GM12878 (cell line): Measurements from ENCODE around the gene BCAT1. TPM values are rescaled to one million over a fixed set of nuclear protein-coding genes. Genes with fewer than 3 reads are reported as not detected.

ENCODE experiments used
- ATAC-seq: fragments of 200-7000 bp; cut with Tn5 transposase; 3 replicates; pipeline ENCODE4 v1.9.1; 2020; ENCODE audit warnings: mild to moderate bottlenecking, moderate library complexity
- BruUV-seq: library from RNA; stranded (reverse); fragments of 400-500 nt; replicated peaks from 2 replicates; lab custom pipeline; 2021; lab: Mats Ljungman, UMichigan
- CTCF ChIA-PET: fragments of 300-600 bp; sonication (Branson Sonifier 250); formaldehyde crosslinking; extraction: SDS; loops from one replicate; lab custom pipeline; 2021; ENCODE audit warnings: inconsistent platforms; lab: Yijun Ruan, JAX
- POLR2A ChIA-PET: fragments of 350-600 bp; formaldehyde crosslinking; extraction: SDS; loops from one replicate; lab custom pipeline; 2021; ENCODE audit warnings: inconsistent platforms; lab: Charles Lee
- RAD21 ChIA-PET: fragments of 300-600 bp; sonication (Branson Sonifier 250); formaldehyde crosslinking; loops from one replicate; lab custom pipeline; 2023; ENCODE audit warnings: antibody characterized with exemption; ENCODE audit not compliant: unreplicated experiment; lab: Charles Lee
- SMC1A ChIA-PET: fragments of 300-600 bp; sonication (Branson Sonifier 250); formaldehyde crosslinking; loops from one replicate; lab custom pipeline; 2023; ENCODE audit not compliant: unreplicated experiment, uncharacterized antibody; lab: Charles Lee
- DNase-seq: peaks from one replicate; pipeline ENCODE4 v3.0.0-alpha.2; 2011; ENCODE audit warnings: low read depth, low spot score
- FAIRE-seq: peaks from 3 replicates; lab custom pipeline; 2011; peaks lifted over from hg19 to GRCh38; lab: Jason Lieb, UNC
- H2AFZ ChIP-seq: 2 replicates; pipeline ENCODE4 v1.6.0; 2011; ENCODE audit warnings: low read depth, low read length, control low read depth; ENCODE audit not compliant: control insufficient read depth
- H3K27ac ChIP-seq: 2 replicates; pipeline ENCODE4 v1.5.1; 2011; ENCODE audit warnings: control low read depth; ENCODE audit not compliant: control insufficient read depth, insufficient read depth
- H3K27me3 ChIP-seq, 2 experiments: replicated peaks in 1 of 2; 2 replicates each; pipeline versions ENCODE4 v1.6.0 to v1.6.1; 2011; ENCODE audit warnings: low read length in 1 of 2; ENCODE audit not compliant: control insufficient read depth in 2 of 2, insufficient read depth in 2 of 2
- H3K36me3 ChIP-seq, 2 experiments: 2 replicates each; pipeline ENCODE4 v1.5.1; 2011; ENCODE audit warnings: low read length in 1 of 2; ENCODE audit not compliant: control insufficient read depth in 2 of 2, insufficient read depth in 2 of 2
- H3K4me1 ChIP-seq: 2 replicates; pipeline ENCODE4 v1.6.1; 2011; ENCODE audit warnings: mild to moderate bottlenecking, low read length, moderate library complexity, mixed read lengths; ENCODE audit not compliant: control insufficient read depth, insufficient read depth
- H3K4me2 ChIP-seq: 2 replicates; pipeline ENCODE4 v1.6.0; 2011; ENCODE audit warnings: control low read depth; ENCODE audit not compliant: control insufficient read depth, insufficient read depth
- H3K4me3 ChIP-seq: fragments of 200-600 bp; sonication (generic); 2 replicates; pipeline ENCODE4 v1.5.1; 2016
- H3K79me2 ChIP-seq: 2 replicates; pipeline ENCODE4 v1.6.0; 2011; ENCODE audit warnings: low read length; ENCODE audit not compliant: control insufficient read depth, insufficient read depth
- H3K9ac ChIP-seq: 2 replicates; pipeline ENCODE4 v1.8.0; 2011; ENCODE audit warnings: low read length, control low read depth, mixed read lengths; ENCODE audit not compliant: control insufficient read depth, insufficient read depth
- H3K9me3 ChIP-seq: replicated peaks from 3 replicates; pipeline ENCODE4 v1.5.1; 2011; ENCODE audit warnings: mild to moderate bottlenecking, low read length; ENCODE audit not compliant: control insufficient read depth, insufficient read depth
- H4K20me1 ChIP-seq: 2 replicates; pipeline ENCODE4 v1.6.0; 2011; ENCODE audit not compliant: control insufficient read depth, insufficient read depth
- FOXK2 ChIP-seq: fragments of 450-650 bp; IDR thresholded peaks from 2 replicates; pipeline ENCODE4 v1.6.1; 2017; ENCODE audit warnings: mild to moderate bottlenecking, moderate library complexity
- HDAC6 ChIP-seq: fragments of 200-600 bp; sonication (generic); IDR thresholded peaks from one replicate; pipeline ENCODE4 v1.8.0; 2017; ENCODE audit warnings: antibody characterized with exemption; ENCODE audit not compliant: unreplicated experiment
- NR2C2 ChIP-seq: IDR thresholded peaks from 2 replicates; pipeline ENCODE4 v1.6.1; 2011; ENCODE audit warnings: borderline replicate concordance, low read depth; ENCODE audit not compliant: control insufficient read depth, insufficient read length
- POLR2A ChIP-seq: IDR thresholded peaks from 2 replicates; pipeline ENCODE4 v1.6.1; 2011; ENCODE audit warnings: low read depth, mild to moderate bottlenecking, low read length
- POLR2AphosphoS5 ChIP-seq: IDR thresholded peaks from 2 replicates; pipeline ENCODE4 v1.6.1; 2011; ENCODE audit warnings: mild to moderate bottlenecking, low read length, inconsistent platforms
- POU2F2 ChIP-seq: IDR thresholded peaks from 3 replicates; pipeline ENCODE4 v1.6.1; 2011; ENCODE audit warnings: low read depth, mild to moderate bottlenecking, low read length, borderline replicate concordance
- RB1 ChIP-seq: fragments of 450-650 bp; formaldehyde crosslinking; IDR thresholded peaks from 2 replicates; pipeline ENCODE4 v1.6.1; 2017; ENCODE audit warnings: mild to moderate bottlenecking, borderline replicate concordance
- STAT3 ChIP-seq: IDR thresholded peaks from 2 replicates; pipeline ENCODE4 v1.6.1; 2011; ENCODE audit warnings: low read depth, low read length, improper control_type of control experiment
- YY1 ChIP-seq: IDR thresholded peaks from 2 replicates; pipeline ENCODE4 v1.6.1; 2011; ENCODE audit warnings: low read depth, mild to moderate bottlenecking, low read length
- WGBS: methylation state at CpG from one replicate; pipeline ENCODE4 v1.1.6; 2016; ENCODE audit warnings: low lambda C conversion rate; ENCODE audit not compliant: insufficient replicate concordance, insufficient coverage; ENCODE audit errors: missing lambda C conversion rate; 5-methylcytosine and 5-hydroxymethylcytosine counted together
- in situ Hi-C: fragments of 300-500 bp; cut with MboI; formaldehyde crosslinking; loops from 9 replicates; pipeline ENCODE4 v1.14.3; 2018; ENCODE audit warnings: mixed read lengths
- intact Hi-C: fragments of 100-400 bp; cut with micrococcal nuclease; formaldehyde crosslinking; loops from one replicate; pipeline ENCODE4 v1.14.2; 2022; ENCODE audit not compliant: unreplicated experiment
- polyA plus RNA-seq, 11 experiments: library from polyadenylated mRNA; depleted of rRNA in 4 of 11; unstranded in 6 of 11; stranded (reverse) in 5 of 11; fragments of >200 nt; fragmentation: Nextera tagmentation in 4 of 11; fragmentation: Illumina TruSeq in 1 of 11; extraction: Ambion mirVana in 4 of 11; extraction: Trizol in 1 of 11; gene quantifications; 1 replicate in 1 of 11; 2 replicates in 10 of 11; pipeline versions ENCODE4 v1.2.1 to v1.2.3, GENCODE V29; 2011 to 2016; ENCODE audit warnings: inconsistent platforms in 2 of 11, missing spikeins in 2 of 11, low read depth in 1 of 11
- total RNA-seq, 4 experiments: library from RNA; depleted of rRNA in 3 of 4; stranded (reverse); fragments of >200 nt in 3 of 4; fragmentation: Illumina TruSeq in 1 of 4; extraction: Trizol in 1 of 4; gene quantifications; 2 replicates each; pipeline versions ENCODE4 v1.2.1 to v1.2.3, GENCODE V29; 2013 to 2021
- TF ChIP-seq, protein P1 (sequence below): fragments of 450-650 bp; IDR thresholded peaks from 2 replicates; pipeline ENCODE4 v1.6.1; 2017; ENCODE audit warnings: mild to moderate bottlenecking, low read depth, inconsistent platforms; ENCODE audit not compliant: poor library complexity, severe bottlenecking
- TF ChIP-seq, protein P2 (sequence below): fragments of 450-650 bp; IDR thresholded peaks from 2 replicates; pipeline ENCODE4 v1.6.1; 2017; ENCODE audit warnings: mild to moderate bottlenecking
- TF ChIP-seq, protein P3 (sequence below): fragments of 150-350 bp; IDR thresholded peaks from 2 replicates; pipeline ENCODE4 v1.6.1; 2014; ENCODE audit warnings: mild to moderate bottlenecking, low read depth, low read length

BCAT1 gene
- total and polyA plus RNA-seq, 10 of the 15 experiments (the other 5 are each of a cell fraction or from before 2014, with no cell fraction given) = 26.2 to 187 (median 81.9) TPM

DNA sequence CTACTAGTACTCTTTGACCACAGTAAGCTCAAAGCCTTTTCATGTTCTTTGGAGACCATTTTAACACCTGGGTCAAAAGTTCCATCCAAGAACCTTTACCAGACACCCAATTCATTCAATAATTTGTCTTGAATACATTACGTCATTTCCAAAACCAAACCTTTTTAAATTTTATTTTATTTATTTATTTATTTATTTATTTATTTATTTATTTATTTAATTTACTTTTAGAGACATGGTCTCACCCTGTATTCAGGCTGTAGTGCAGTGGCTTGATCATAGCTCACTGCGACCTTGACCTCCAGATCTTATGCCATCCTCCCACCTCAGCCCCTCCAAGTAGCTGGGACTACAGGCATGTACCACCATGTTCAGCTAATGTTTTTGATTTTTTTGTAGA, 113.5 kb downstream of the BCAT1 start:
- SMC1A ChIA-PET = interaction anchor here (0.7 to 1.8 kb wide), 16 partner anchors 8 to 1630 kb away, joined by 3 to 10 read pairs (median 4); no protein-coding TSS in a partner anchor
- Histone ChIP-seq H3K4me1 (peaks cover 25% of the 10 kb centered on the region), H3K27me3 (no peaks in the 10 kb centered on the region), H3K36me3 (no peaks in the 10 kb centered on the region; a peak in 1 of 4 replicates), H3K4me3 (no peak overlapping the region), H2AFZ (no peak overlapping the region), H3K27ac (no peak overlapping the region), H3K9ac (no peak overlapping the region), H3K9me3 (no peaks in the 10 kb centered on the region; the same call in 1 of the 3 replicates), H3K79me2 (no peaks in the 10 kb centered on the region), H3K4me2 (no peak overlapping the region), H4K20me1 (no peaks in the 10 kb centered on the region)
- 100% methylated on average over 2 of the region's 2 CpGs for WGBS
- intact Hi-C loops (loop anchor here (5.0 to 10.0 kb wide), 7 partner anchors 38 to 723 kb away; a partner anchor contains a TSS), in situ Hi-C loops (loop anchor here (10.0 kb wide), 1 partner anchor 1631 kb away; no protein-coding TSS in a partner anchor)
- POLR2A ChIA-PET = no interaction called here
- DNase-seq (no peak), ATAC-seq (no peak), FAIRE-seq (no peak)
- CTCF ChIA-PET = interaction anchor here (0.6 to 1.9 kb wide), 18 partner anchors 9 to 822 kb away, joined by 3 to 8 read pairs (median 4); no protein-coding TSS in a partner anchor
- TF ChIP-seq YY1 (no peak), FOXK2 (no peak), POU2F2 (no peak), RB1 (no peak), HDAC6 (no peak), POLR2A (no peak), POLR2AphosphoS5 (no peak), STAT3 (no peak), NR2C2 (no peak)
- TF ChIP-seq, protein P1, sequence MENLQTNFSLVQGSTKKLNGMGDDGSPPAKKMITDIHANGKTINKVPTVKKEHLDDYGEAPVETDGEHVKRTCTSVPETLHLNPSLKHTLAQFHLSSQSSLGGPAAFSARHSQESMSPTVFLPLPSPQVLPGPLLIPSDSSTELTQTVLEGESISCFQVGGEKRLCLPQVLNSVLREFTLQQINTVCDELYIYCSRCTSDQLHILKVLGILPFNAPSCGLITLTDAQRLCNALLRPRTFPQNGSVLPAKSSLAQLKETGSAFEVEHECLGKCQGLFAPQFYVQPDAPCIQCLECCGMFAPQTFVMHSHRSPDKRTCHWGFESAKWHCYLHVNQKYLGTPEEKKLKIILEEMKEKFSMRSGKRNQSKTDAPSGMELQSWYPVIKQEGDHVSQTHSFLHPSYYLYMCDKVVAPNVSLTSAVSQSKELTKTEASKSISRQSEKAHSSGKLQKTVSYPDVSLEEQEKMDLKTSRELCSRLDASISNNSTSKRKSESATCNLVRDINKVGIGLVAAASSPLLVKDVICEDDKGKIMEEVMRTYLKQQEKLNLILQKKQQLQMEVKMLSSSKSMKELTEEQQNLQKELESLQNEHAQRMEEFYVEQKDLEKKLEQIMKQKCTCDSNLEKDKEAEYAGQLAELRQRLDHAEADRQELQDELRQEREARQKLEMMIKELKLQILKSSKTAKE = no peak
- TF ChIP-seq, protein P2, sequence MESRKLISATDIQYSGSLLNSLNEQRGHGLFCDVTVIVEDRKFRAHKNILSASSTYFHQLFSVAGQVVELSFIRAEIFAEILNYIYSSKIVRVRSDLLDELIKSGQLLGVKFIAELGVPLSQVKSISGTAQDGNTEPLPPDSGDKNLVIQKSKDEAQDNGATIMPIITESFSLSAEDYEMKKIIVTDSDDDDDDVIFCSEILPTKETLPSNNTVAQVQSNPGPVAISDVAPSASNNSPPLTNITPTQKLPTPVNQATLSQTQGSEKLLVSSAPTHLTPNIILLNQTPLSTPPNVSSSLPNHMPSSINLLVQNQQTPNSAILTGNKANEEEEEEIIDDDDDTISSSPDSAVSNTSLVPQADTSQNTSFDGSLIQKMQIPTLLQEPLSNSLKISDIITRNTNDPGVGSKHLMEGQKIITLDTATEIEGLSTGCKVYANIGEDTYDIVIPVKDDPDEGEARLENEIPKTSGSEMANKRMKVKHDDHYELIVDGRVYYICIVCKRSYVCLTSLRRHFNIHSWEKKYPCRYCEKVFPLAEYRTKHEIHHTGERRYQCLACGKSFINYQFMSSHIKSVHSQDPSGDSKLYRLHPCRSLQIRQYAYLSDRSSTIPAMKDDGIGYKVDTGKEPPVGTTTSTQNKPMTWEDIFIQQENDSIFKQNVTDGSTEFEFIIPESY = no peak
- TF ChIP-seq, protein P3, sequence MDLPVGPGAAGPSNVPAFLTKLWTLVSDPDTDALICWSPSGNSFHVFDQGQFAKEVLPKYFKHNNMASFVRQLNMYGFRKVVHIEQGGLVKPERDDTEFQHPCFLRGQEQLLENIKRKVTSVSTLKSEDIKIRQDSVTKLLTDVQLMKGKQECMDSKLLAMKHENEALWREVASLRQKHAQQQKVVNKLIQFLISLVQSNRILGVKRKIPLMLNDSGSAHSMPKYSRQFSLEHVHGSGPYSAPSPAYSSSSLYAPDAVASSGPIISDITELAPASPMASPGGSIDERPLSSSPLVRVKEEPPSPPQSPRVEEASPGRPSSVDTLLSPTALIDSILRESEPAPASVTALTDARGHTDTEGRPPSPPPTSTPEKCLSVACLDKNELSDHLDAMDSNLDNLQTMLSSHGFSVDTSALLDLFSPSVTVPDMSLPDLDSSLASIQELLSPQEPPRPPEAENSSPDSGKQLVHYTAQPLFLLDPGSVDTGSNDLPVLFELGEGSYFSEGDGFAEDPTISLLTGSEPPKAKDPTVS = no peak
- RAD21 ChIA-PET = interaction anchor here (1.1 to 2.1 kb wide), 4 partner anchors 17 to 725 kb away, joined by 3 to 10 read pairs (median 4); no protein-coding TSS in a partner anchor
- no TSS peak for BruUV-seq
